ENCODE data around the gene TAF4B.

DNA sequence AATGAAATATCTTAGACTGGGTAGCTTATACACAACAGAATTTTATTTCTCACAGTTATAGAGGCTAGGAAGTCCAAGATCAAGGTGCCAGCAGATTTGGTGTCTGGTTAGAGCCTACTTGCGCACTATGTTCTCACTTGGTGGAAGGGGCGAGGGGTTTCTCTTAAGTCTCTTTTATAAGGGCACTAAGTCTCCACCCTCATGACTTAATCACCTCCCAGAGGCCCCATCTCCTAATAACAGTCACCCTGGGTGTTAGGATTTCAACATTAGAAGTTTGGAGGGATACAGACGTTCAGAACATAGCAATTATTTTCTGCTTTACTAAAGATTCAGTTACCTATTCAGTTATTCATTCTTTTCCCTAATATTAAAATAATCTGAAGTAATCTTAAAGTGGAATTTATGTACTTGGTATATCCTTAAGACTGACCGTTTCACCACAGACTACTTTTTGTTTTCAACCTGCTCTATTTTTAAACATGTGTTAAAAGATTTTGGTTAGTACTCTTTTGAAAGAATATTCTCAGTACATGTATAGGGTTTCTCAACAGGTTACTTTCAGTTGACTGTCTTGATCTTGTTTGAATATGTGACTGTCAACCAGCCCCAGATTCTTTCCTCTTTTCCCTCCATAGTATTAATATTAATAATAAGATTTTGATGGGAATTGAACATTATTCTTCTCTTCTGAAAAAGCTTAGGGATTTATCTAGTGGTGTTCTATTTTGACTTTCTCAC, 130.0 kb downstream of the TAF4B start:
- TF ChIP-seq RAD21 (IDR thresholded peaks at IDR 0.05; ENCODE audit: low read depth) (no peak), TEAD4 (IDR thresholded peaks at IDR 0.05) (no peak), TCF12 (IDR thresholded peaks at IDR 0.05; ENCODE audit: low read depth) (no peak), CEBPB (IDR thresholded peaks at IDR 0.05) (no peak), EP300 (IDR thresholded peaks at IDR 0.05; ENCODE audit: borderline replicate concordance) (no peak), EGR1 (IDR thresholded peaks at IDR 0.05) (no peak), YY1 (IDR thresholded peaks at IDR 0.05; ENCODE audit: low read depth) (no peak), CREB1 (IDR thresholded peaks at IDR 0.05; ENCODE audit: low read depth) (no peak)
- TF ChIP-seq, protein P1, sequence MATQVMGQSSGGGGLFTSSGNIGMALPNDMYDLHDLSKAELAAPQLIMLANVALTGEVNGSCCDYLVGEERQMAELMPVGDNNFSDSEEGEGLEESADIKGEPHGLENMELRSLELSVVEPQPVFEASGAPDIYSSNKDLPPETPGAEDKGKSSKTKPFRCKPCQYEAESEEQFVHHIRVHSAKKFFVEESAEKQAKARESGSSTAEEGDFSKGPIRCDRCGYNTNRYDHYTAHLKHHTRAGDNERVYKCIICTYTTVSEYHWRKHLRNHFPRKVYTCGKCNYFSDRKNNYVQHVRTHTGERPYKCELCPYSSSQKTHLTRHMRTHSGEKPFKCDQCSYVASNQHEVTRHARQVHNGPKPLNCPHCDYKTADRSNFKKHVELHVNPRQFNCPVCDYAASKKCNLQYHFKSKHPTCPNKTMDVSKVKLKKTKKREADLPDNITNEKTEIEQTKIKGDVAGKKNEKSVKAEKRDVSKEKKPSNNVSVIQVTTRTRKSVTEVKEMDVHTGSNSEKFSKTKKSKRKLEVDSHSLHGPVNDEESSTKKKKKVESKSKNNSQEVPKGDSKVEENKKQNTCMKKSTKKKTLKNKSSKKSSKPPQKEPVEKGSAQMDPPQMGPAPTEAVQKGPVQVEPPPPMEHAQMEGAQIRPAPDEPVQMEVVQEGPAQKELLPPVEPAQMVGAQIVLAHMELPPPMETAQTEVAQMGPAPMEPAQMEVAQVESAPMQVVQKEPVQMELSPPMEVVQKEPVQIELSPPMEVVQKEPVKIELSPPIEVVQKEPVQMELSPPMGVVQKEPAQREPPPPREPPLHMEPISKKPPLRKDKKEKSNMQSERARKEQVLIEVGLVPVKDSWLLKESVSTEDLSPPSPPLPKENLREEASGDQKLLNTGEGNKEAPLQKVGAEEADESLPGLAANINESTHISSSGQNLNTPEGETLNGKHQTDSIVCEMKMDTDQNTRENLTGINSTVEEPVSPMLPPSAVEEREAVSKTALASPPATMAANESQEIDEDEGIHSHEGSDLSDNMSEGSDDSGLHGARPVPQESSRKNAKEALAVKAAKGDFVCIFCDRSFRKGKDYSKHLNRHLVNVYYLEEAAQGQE (IDR thresholded peaks at IDR 0.05; ENCODE audit: low read depth) = no peak
